ENCODE measurements around the gene NOTUM.
"Not testable (repeated sequence)": the region's sequence is repeated elsewhere in the genome, so short reads cannot be mapped to it uniquely, and the experiment has no call there.

The NOTUM gene

DNA sequence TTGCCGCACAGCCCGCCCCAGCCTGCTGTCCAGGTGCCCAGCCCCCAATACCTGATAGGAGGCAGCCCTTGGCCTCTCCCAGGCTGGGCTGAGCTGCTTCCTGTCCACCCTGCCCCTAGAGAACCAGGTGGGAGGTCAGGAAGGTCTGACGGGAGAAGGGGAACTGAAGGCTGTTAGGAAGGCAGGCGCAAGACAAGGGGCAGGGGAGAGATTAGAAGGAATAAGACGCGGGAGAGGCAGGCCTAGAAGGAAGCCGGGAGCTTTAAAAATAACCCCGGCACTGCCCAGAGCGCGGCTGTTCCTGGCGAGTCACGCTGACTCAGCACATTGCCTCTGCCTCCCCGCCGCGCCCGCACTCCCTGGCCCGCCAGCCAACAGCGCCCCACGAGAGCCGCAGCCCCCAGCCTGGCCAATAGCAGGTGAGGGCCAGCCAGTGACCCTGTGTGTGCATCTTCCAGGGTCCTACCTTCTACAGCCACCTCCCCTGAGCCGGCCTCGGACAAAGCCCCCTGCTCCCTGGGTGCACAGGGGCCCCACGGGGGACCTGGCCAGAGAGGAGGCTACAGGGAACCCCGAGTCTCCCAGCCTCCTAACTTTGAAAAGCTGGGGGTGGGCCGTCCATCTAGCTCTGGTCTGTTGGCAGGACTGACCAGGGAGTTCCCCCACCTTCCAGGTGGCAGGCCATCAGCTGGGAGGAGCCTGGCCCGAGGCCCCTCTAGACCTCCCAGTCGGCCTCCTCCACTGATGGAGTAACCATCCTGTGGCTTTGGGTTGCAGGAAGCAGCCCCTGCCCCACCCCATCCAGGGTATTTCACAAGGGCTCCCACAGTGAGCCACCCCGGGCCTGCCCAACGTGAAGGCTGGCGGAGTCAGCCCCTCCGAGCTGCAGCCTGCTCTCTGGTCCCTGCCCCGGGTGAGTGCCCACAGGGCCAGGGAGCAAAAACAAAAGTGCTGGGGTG, 37.4 kb downstream of the NOTUM start:
- DNase-seq (ENCODE audit: low read depth) = no peak

GRCh38 chr17:81922566-81923301, 38.3 kb downstream of the NOTUM start:
- no peak for DNase-seq (ENCODE audit: low read depth)

DNA sequence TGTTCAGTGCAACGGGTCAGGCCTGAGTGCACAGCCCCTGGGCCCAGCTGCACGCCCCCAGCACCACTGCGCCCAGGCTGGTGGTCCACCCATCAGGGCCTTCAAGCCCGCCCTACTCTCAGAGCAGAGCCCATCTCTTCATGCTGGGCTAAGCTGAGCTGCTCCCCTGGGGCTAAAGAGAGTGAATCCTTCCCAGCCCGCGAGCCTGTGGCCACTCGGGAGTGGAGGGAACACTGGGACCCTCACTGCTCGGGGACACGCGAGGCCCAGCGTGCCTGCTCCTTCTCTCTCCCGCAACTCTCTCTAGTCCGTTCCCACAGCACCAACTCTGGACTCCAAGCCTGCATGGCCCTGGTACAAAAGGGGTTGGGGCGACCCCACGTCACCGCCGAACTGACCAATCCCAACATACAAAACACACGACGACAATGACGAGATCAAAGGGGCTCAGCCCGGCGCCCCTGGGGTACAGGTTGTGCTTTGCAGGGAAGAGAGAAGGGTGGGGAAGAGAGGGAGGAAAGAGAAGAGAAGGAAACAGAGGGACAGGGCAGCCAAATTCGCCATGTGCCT, 38.9 kb downstream of the NOTUM start:
- no peak for DNase-seq (ENCODE audit: low read depth)

DNA sequence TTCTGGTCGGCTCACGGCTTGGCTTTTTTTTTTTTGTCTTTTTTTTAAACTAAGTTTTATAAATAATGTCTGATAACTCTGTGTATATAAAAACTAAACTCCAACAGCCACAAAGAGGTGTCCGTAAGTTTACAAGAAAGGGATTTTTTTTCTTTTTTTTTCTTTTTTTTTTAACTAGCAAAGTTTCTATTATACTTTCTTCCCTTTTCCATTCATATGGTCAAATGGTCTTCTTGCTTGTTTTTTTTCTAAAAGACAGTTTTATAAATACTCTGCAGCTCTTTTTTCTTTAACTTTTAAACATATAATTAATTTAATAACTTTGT, 39.5 kb downstream of the NOTUM start:
- DNase-seq (ENCODE audit: low read depth) = no peak

GRCh38 chr17:81920612-81921536, 40.1 kb downstream of the NOTUM start:
- DNase-seq (ENCODE audit: low read depth) = no peak

DNA sequence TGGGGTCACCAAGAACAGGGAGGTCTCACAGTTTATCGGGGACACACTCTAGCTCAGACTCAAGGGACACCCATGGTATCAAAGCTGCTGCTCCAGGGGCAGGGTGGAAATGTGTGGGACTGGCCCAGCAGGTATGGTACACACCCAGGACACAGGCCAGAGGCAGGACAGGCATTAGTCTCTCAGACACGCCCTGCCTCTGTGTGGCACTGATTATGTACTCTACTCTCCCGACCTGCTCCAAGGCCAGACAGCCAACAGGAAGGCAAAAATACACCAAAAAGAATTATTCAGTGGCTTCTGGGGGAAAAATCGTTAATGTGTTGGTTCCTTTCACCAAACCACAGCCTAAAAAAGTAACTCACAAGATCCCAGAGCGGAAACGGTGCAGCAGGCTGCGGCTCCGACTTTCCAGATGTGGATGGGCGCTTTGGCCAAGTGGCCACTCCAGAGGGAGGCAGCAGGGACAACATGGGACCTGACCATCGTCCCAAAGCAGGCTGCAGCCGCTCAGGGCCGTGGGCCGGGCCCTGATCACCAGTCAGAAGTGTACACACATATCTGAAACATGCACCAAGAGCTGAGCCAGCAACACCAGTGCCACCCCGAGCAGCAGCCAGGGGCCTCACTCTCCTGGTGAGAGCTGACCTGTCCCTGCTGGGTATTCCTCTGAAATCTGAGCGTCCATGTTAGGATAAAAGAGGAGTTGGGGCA, 42.0 kb downstream of the NOTUM start:
- DNase-seq (ENCODE audit: low read depth) = no peak

DNA sequence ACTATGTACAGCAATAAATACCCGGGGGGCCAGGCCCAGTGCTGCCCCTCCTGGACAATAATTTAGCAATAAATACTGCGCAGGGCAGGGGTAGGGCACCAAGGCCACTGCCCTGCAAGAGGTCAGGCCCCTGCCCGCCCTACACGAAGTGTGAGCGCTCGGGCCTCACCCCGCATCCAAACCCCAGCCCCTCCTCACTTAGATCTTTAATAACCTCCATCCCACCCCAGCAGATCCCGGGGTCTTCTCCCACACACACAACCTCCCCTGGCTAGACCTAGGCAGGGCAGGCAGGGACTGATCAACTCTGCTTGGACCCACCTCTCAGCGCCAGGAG, 42.7 kb downstream of the NOTUM start:
- DNase-seq (ENCODE audit: low read depth) = not testable (repeated sequence)

DNA sequence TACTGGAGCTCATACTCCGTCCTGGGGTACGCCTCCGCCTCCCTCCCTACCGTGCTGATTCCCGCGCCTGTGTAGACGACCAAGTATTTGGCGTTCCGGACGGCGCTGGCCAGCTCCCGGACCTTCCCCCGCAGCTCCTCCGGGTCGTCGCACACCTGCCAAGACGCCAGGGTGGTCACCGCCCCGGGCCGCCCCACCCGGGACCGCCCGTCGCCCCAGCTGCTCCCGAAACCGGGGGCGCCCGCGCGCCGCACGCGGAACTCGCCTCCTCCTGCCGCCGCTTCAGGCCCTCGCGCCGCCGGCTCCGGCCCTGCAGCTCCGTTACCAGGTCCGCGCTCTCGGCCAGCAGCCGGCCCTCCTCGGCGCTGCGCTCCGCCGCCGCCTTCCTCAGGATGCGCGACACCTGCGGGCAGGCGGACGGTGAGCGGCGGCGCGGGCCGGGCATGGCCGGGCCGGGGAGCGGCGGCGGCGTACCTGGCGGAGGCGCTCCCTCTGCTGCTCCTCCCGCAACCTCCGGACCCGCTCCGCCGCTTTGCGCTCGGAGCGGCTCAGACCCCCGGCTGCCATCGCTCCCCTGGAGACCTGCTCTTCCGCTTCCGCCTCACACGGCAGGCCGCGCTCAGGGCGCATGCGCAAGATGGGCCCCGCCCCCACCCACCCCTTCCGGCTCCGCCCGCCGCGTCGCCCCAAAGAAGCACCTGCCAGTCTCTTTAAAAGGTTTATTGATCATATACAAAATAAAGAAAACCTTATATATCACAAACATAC, 43.2 kb downstream of the NOTUM start, which contains the start of gene SIRT7:
TSS of gene SIRT7 (minus strand) at position 612 of the 768 bp plus-strand sequence. CDS start at position 567, 45 bp downstream.
- peak; percentile 76 for DNase-seq (ENCODE audit: low read depth)

DNA sequence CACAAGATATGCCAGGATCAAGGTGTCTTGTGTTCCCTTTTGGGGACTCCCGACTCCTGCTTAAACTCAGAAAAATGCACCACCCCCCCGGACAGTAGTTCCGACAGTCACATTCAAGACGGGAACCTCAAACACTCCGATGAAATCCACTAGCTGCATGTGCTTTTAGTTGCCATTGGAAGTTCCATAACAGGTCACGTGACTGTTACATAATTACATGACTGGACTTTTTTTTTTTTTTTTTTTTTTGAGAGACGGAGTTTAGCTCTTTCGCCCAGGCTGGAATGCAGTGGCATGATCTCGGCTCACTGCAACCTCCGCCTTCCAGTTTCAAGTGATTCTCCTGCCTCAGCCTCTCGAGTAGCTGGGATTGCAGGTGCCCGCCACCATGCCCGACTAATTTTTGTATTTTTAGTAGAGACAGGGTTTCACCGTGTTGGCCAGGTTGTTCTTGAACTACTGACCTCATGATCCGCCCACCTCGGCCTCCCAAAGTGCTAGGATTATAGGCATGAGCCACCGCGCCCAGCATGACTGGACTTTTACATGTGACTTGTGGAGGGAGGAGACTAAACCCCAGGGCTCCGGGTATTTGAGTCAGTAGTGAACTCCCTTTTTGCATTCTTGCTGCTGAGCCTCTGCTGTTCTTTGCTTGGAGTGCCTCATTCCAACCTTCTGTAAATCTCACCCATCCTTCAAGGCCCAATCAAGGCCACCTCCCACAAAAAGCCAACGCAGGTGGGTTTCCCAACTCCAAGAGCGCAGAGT, 44.6 kb downstream of the NOTUM start:
- no peak for DNase-seq (ENCODE audit: low read depth)

- no peak for DNase-seq (ENCODE audit: low read depth)
Measured at GRCh38 chr17:81915331-81915730, 45.7 kb downstream of the NOTUM start.

DNA sequence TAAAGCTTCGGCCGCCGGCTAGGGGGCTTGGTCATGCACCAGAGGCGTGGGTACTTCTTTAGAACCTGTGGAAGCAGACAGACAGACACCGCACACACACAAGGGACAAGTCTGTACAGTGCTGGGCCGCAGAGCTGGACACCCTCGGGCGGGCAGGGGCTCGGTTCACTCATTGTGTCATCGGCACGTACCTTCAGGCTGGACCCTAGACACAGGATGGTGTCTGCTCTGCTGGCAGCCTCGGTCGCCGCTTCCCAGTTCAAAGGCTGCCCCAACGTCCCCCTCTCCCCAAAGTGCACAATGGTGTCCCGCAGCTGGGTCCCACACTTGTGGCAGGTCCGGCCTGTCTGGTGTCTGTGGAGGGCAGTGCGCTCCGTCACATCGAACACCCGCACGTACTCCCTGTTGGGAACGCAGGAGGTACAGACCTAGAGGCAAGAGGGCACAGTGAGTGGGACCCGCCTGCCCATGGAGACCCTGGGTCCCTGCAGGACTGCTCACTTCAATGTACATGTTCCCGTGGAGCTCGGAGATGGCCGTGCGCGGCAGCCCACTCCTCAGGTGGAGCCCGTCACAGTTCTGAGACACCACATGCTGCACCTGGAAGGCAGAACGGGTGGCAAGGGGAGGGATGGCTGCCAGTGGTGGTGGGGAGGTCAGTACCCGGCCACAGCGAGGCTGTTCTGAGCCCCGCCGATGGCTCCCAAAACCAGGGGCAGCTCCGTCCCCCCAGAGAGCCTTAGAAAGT, 46.7 kb downstream of the NOTUM start:
- DNase-seq (ENCODE audit: low read depth) = no peak

GRCh38 chr17:81913394-81914102, 47.4 kb downstream of the NOTUM start:
- no peak for DNase-seq (ENCODE audit: low read depth)

DNA sequence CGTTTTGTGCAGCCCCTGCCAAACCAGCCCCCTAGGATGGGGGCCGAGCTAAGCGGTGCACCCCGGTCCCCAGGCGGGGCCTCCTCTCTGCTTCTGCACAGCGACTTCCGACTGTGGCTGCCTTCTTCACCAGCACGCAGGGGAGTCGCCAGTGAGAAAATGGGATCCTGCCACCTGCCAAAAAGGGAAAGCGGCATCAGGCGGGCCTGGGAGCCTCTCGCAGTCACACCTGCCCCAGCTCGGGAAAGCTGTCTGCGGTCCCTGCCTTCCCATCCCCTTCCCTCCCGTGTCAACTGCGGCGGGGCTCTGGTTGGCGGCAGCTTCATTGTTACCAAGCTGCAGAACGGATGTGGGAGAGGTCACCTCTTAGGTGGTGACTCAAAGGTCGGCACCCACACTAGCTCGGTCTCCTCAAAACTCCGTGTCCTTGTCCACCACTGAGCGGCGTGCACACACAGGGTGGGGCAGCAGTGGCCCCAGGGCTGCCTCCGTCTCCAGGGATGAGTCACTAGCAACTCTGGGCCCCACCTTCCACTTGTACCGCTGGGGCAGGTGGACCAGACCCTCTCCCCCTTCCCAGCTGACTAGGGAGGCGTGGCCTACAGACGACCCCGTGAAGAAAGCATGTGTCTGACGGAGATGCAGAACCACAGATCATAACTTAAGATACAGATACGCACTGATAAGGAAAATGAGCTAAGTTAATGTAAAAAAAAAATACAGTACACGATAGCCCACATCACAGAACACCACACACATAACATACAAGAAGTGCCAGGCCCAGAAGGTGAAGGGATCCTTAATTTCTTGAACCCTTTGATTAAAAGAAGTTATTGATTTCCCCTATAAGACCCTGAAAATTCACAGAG, 48.3 kb downstream of the NOTUM start:
- no peak for DNase-seq (ENCODE audit: low read depth)

- DNase-seq (ENCODE audit: low read depth) = no peak
Measured at GRCh38 chr17:81911969-81912368, 49.0 kb downstream of the NOTUM start.

DNA sequence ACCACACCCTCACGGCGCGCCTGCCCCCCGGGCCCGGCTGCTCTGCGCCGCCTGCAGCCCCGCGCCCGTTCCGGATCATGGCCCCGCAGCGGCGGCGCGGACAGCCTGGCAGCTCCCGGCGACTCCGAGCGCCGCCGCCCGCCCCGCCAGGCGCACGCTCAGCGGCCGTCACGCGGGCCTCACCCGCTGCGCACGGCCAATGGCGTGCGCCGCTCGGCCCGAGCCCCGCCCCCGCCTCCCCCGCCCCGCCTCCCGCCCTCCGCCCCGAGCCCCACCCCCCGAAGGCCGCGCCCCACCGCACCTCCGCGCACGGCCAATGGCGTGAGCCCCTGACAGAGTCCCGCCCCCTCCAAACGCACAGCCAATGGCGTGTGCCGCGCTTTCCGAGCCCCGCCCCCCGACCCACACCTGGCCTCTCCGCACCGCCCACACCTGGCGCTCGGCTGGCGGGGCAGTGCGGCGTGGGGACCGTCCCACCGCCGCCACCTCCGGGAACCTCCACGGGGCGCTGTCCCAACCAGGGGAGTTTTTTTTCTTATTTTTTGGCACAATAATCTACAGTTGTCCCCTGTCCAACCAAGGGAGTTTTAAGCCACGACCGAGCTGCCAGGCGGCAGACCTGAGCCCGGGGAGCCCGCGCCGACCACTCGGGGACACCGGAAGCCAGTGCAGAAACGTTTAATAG, 49.6 kb downstream of the NOTUM start, which contains the start of gene PCYT2:
TSS of gene PCYT2 (minus strand) at position 123 of the 685 bp plus-strand sequence. CDS start at position 79, 44 bp downstream.
- DNase-seq (ENCODE audit: low read depth) = peak; percentile 92

DNA sequence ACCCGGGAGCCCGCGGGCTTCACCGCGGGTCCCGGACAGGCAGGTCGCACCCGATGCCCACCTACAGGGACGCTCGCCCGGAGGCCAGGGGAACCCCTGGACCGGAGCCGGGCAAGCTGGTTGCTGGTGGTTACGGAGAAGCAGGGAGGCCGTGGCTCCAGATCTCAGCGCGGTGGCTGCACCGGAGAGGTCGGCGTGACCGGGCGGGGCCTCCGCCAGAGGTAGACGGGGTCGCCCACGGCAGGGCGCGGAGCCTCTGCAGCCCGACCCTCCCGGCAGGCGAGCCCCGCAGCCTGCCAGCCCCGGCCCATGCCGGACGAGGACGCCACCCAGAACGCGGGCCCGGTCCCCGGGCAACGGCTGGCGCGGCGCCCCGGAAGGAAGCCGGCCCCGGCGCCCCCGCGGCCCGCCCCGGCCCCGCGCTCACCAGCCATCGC, 50.1 kb downstream of the NOTUM start:
- DNase-seq (ENCODE audit: low read depth) = no peak

Measured in T follicular helper cell (primary cell).